HT1080 (cell line): ENCODE measurements around the gene CRISPLD2. TPM values are rescaled to one million over a fixed set of nuclear protein-coding genes. Genes with fewer than 3 reads are reported as not detected.
"Not testable (repeated sequence)": the region's sequence is repeated elsewhere in the genome, so short reads cannot be mapped to it uniquely, and the experiment has no call there.

Source experiments
- DNase-seq: peaks from one replicate; pipeline ENCODE4 v3.0.0-alpha.2; 2015; ENCODE audit warnings: low read depth
- total RNA-seq: library from RNA; depleted of rRNA; stranded (reverse); fragments of >200 nt; shearing (Covaris generic); gene quantifications from 2 replicates; pipeline ENCODE4 v1.2.3, GENCODE V29; 2014

The CRISPLD2 gene
- total RNA-seq, 1 experiment from 2014 or later, result not detected

GRCh38 chr16:84821728-84822689 is 2.2 kb downstream of the CRISPLD2 start:
- no peak for DNase-seq

- DNase-seq, result no peak
Measured at GRCh38 chr16:84822990-84823389, 3.2 kb downstream of the CRISPLD2 start.

DNA sequence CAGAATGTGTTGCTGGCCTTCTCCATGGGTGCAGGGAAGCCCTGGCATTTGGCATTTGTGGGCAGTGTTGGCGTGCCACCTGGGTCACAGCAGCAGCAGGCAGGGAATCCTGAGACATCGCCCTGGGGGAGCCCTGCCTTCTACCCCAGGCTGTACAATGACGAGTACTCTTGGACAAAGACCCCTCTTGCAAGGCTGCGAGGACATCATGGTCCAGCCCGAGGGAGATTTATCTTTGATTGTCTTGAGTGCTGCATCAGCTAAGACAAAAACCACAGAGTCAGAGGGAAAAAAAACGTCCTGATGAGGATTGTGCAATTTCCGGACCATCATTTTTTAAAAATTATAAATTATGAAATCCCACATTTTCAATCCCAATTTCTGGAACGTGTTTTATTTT is 3.7 kb downstream of the CRISPLD2 start:
- DNase-seq, result no peak

DNA sequence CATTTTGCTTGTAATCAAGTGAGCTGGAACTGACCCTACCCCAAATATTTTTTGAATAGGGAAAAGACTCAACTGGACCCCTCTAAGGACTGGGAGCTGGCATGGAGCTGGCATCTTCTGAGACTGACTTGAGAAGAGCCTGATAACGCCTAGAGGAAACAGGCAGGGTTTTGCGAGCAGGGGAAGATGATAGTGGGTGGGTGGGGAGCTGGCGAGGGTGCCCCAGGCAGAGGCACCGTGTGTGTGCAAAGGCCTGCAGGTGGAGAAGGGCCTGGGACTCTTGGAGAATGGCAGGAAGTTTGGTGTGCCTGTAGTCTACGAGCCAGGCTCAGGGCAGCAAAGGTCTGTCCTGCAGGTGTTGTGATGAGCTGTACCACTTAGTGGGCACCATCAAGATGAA is 4.1 kb downstream of the CRISPLD2 start:
- DNase-seq, result no peak

GRCh38 chr16:84825896-84826557 is 6.2 kb downstream of the CRISPLD2 start:
- DNase-seq, result no peak

- DNase-seq, result no peak
Measured at GRCh38 chr16:84826558-84826941, 6.8 kb downstream of the CRISPLD2 start.

- DNase-seq, result no peak
Measured at GRCh38 chr16:84827131-84827574, 7.4 kb downstream of the CRISPLD2 start.

GRCh38 chr16:84827897-84828296 is 8.1 kb downstream of the CRISPLD2 start:
- DNase-seq, result no peak

DNA sequence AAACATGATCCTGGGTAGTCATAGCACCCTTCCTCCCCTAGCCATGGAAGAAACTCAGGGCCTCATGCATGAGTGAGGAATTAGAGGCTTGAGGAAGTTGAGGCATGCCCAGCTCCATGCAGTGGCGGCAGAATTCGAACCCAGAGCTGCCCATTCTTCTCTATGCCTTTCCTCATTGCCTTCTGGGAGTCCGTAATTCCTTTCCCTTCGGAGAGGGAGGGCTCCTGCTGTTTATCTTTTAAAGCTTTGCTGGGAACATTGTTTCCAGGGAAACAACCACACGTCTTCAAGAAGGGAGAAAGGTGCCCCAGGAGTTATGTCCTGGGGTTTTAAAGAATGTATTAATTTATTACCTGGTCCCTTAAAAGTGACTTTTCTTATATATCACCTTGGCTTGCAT is 8.5 kb downstream of the CRISPLD2 start:
- DNase-seq, result no peak

- DNase-seq, result no peak
Measured at GRCh38 chr16:84829168-84829965, 9.6 kb downstream of the CRISPLD2 start.

GRCh38 chr16:84830765-84831384 is 11.1 kb downstream of the CRISPLD2 start:
- no peak for DNase-seq

GRCh38 chr16:84831728-84832127 is 11.9 kb downstream of the CRISPLD2 start:
- DNase-seq, result not testable (repeated sequence)

GRCh38 chr16:84832488-84833143 is 12.8 kb downstream of the CRISPLD2 start:
- no peak for DNase-seq

- no peak for DNase-seq
Measured at GRCh38 chr16:84833144-84833500, 13.3 kb downstream of the CRISPLD2 start.

GRCh38 chr16:84833542-84834402 is 14.0 kb downstream of the CRISPLD2 start:
- DNase-seq, result no peak

GRCh38 chr16:84834403-84834772 is 14.6 kb downstream of the CRISPLD2 start:
- DNase-seq, result no peak

GRCh38 chr16:84836234-84836647 is 16.5 kb downstream of the CRISPLD2 start:
- DNase-seq, result peak; percentile 61

GRCh38 chr16:84836967-84837366 is 17.2 kb downstream of the CRISPLD2 start:
- DNase-seq, result no peak

DNA sequence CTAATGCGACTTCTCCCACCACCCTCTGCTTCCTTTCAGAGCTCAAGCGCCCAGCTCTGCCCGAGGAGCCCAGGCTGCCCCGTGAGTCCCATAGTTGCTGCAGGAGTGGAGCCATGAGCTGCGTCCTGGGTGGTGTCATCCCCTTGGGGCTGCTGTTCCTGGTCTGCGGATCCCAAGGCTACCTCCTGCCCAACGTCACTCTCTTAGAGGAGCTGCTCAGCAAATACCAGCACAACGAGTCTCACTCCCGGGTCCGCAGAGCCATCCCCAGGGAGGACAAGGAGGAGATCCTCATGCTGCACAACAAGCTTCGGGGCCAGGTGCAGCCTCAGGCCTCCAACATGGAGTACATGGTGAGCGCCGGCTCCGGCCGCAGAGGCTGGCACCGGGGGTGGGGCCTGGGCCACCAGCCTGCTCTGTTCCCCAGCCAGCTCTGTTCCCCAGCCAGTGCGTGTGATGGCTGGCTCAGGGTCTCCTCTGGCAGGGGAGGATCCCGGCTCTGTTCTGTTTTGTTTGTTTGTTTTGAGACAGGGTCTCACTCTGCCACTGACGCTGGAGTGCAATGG is 18.7 kb downstream of the CRISPLD2 start:
- no peak for DNase-seq
